Ishikawa (cell line): ENCODE data around the gene OTUB2.

Experiments
- MAX ChIP-seq: IDR thresholded peaks from 2 replicates; pipeline ENCODE4 v1.6.1; 2012
- NFIC ChIP-seq: IDR thresholded peaks from 2 replicates; pipeline ENCODE4 v1.6.1; 2012
- REST ChIP-seq: IDR thresholded peaks from 2 replicates; pipeline ENCODE4 v1.6.1; 2012; ENCODE audit warnings: low read depth, mild to moderate bottlenecking
- TAF1 ChIP-seq: IDR thresholded peaks from 2 replicates; pipeline ENCODE4 v1.6.1; 2012; ENCODE audit warnings: low read depth, mild to moderate bottlenecking

- TF ChIP-seq MAX (peak; percentile 54; the same call in 1 of the 2 replicates), REST (no peak), TAF1 (peak; percentile 89), NFIC (peak; percentile 33; the same call in 1 of the 2 replicates)
Observed at GRCh38 chr14:94080621-94081385, 54.7 kb downstream of the OTUB2 start, which contains the start of the genes DDX24 and IFI27L1.
